Left colon (tissue), 2 donors: ENCODE measurements around the gene CYP2D6. TPM values are rescaled to one million over a fixed set of nuclear protein-coding genes. Genes with fewer than 3 reads are reported as not detected.

Source experiments
- total RNA-seq, 2 donors: library from RNA; stranded (reverse); fragmentation: NEBNext Ultra II Directional; extraction: Animal tissue kit (Norgen Biotek cat#: 25700); gene quantifications; one replicate each; pipeline ENCODE4 v1.2.1, GENCODE V29; 2021
- donor health status: DM: no; HTN: no; CAD: no.
- donor health status: DM: yes; HTN: yes; CAD: no.

The CYP2D6 gene
- total RNA-seq, 2 donors from 2014 or later, result 2.0 to 3.9 TPM

Other genes starting within 250 kb of the CYP2D6 start
- not detected for gene SHISA8, start 215.7 kb downstream of the CYP2D6 start, total RNA-seq
- gene TNFRSF13C, start 204.0 kb downstream of the CYP2D6 start, total RNA-seq, result 1 to 10 TPM; 1.2 to 1.5 TPM
- 10 to 100 TPM in 1 of 2 donors, 1 to 10 TPM in 1; 7.5 to 16.4 TPM for gene CENPM, start 183.7 kb downstream of the CYP2D6 start, total RNA-seq
- under 1 TPM; 0.43 to 0.56 TPM for gene SEPTIN3, start 161.4 kb downstream of the CYP2D6 start, total RNA-seq
- 1 to 10 TPM; 1.3 to 2.1 TPM for gene WBP2NL, start 132.0 kb downstream of the CYP2D6 start, total RNA-seq
- gene NAGA, start 60.0 kb downstream of the CYP2D6 start, total RNA-seq, result 10 to 100 TPM; 38.3 to 38.5 TPM
- 10 to 100 TPM; 12.9 to 13.9 TPM for gene PHETA2, start 56.6 kb downstream of the CYP2D6 start, total RNA-seq
- gene SMDT1, start 51.1 kb downstream of the CYP2D6 start, total RNA-seq, result 100 to 1,000 TPM; 145 to 148 TPM
- 100 to 1,000 TPM in 1 of 2 donors, 10 to 100 TPM in 1; 96.2 to 125 TPM for gene NDUFA6, start 40.0 kb downstream of the CYP2D6 start, total RNA-seq
- gene TCF20, start 139.8 kb upstream of the CYP2D6 start, total RNA-seq, result 10 to 100 TPM; 49.4 to 54.9 TPM